ENCODE results near the gene GRIN2D.

GRIN2D gene

DNA sequence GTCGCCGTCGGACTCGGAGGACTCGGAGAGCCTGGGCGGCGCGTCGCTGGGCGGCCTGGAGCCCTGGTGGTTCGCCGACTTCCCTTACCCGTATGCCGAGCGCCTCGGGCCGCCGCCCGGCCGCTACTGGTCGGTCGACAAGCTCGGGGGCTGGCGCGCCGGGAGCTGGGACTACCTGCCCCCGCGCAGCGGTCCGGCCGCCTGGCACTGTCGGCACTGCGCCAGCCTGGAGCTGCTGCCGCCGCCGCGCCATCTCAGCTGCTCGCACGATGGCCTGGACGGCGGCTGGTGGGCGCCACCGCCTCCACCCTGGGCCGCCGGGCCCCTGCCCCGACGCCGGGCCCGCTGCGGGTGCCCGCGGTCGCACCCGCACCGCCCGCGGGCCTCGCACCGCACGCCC is 49.8 kb downstream of the GRIN2D start:
- DNase-seq, result no peak

Data from fibroblast of skin of right quadriceps (primary cell).